ENCODE data around the gene YEATS4.

YEATS4 gene

DNA sequence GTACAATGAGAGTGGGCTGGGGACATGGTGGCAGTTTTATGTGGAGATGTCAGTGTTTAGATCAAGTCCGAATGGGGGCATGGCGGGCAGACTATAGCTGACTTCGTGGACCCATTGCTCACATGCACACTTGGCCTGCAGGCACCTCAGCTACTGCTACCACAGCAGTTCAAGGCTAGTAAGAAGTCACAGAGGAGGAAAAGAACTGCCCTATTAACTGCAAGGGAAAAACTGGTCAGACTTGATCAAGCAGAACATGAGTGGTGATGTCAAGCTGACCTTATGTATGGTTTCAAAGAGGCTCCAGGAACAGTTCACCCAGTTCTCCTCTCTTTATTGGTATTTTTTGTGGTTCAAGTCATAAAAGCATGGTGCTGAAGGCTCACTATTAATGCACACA, 80.5 kb downstream of the YEATS4 start:
- DNase-seq = no peak
